Measurements from ENCODE around the gene KRT85. TPM values are rescaled to one million over a fixed set of nuclear protein-coding genes. Genes with fewer than 3 reads are reported as not detected.
"Not testable (repeated sequence)": the region's sequence is repeated elsewhere in the genome, so short reads cannot be mapped to it uniquely, and the experiment has no call there.

The KRT85 gene
- total RNA-seq, 1 donor from 2014 or later, result not detected

DNA sequence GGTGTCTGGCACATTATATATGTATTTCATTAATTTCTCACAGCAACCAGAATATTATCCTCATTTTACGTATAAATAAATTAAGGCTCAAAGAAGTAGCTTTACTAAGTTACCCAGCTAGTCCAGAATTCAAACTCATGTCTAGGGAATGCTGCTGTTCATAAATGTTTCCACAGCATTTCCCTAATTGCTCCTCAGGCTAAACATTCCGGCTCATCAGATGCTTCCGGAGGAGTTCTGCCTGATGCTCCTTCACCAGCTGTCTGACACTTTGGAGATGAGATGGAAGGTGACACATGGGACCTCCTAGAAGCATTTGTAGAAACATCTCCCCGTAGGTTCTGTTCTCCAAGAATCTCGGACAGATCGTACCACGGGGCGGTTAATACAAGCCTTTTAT, 12.1 kb downstream of the KRT85 start:
- peak; percentile 26 for DNase-seq (ENCODE audit: low spot score)
- no peak for ATAC-seq
- intact Hi-C loops (cut with DNase I), result no loop called here

DNA sequence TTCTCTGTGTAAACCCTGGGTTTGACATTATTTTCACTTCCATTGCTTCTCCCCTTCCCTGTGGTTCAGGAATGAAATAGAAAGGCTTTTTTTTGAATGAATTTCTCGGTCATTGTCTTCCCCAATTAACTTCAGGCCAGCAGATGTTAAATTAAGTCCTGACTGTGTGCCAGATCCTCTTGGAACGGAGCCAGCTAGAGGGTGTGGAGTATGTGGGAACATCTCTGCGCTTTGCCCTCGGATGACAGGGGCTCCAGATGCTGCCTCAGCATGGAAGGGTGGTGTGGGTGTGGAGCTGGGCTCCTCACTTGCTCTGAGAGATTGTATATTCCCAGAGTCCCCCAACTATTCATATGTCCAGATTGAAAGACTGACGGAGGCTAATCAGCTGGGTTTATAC, 13.1 kb downstream of the KRT85 start:
- ATAC-seq, result no peak
- DNase-seq (ENCODE audit: low spot score), result peak; percentile 56
- intact Hi-C loops (cut with DNase I), result no loop called here

DNA sequence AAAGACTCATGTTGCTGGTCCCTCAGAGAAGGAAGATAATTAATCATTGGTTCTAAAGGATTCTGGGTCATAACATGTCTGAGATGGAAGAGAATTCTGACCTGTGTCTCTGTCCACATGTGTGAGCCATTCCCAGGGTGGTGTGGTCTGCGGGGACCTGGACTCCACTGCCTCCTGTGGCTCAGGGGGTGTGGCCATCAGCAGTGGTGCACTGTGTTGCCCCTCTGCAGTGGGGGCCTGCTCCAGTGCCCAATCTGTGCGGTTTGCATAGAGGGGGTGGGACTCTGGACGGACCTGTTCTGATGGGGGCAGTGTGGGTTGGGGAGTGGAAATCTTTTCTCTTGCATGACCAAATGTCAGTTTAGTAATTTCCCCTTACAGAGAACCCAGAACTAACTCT, 13.5 kb downstream of the KRT85 start:
- peak; percentile 47 for DNase-seq (ENCODE audit: low spot score)
- intact Hi-C loops (cut with DNase I), result no loop called here
- ATAC-seq, result no peak

DNA sequence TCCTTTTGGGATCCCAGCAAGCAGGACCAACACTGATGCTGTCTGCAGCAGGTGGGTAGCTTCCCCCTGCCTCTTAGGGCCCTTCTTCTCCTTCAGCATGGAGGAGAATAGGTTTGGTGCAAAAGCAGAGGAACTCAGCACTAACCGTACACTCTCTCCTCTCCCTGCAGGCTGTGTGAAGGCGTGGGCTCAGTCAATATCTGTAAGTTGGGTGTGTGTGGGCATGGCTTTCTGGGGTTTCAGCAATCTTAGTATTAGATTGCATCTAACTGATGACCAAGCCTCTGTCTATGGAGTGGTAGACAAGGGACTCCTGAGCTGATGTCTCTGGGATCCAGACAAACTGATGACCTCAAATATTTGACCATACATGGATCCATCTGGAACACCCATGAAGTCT, 14.3 kb downstream of the KRT85 start:
- ATAC-seq (no peak), DNase-seq (ENCODE audit: low spot score) (no peak)
- intact Hi-C loops (cut with DNase I), result no loop called here

DNA sequence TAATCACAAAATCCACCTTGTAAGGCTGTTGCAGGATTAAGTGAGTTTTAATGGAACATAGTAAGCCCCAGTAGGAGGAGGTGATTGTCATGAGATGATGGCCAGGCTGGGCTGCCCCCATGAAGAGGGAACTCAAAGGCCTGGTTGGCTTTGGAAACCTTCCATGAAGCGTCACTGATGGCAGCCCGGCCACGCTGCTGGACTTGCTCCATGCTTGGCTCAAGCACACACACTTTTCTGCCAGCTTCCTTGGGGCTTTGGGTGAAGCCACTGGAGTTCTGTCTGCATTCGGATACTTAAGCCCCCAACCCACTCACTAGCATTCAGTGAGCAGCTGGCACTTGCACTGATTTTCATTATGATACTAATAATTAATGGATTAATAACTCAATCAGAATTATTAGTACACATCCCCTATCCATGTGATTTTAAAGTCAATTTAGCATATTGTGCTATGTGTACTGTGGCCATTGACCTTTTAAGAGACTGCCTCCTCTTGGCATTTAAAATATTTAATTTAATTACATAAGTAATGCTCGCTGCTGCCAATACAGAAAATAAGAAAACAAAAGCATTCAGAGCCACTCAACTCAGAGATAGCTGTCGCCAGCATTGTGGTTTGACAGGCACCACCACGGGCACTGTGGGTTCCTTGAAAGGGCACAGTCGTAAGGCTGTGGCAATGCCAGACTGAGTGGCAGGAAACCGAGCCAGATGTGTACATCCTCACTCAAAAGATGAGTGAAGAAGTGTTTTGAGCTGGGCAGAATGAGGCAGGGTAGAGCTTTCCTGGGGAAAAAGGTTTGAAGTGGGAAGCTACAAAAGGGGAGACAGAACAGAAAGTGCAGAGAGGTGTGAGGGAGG, 15.9 kb downstream of the KRT85 start:
- intact Hi-C loops (cut with DNase I), result no loop called here
- DNase-seq (ENCODE audit: low spot score), result peak; percentile 57
- ATAC-seq, result peak; percentile 36

DNA sequence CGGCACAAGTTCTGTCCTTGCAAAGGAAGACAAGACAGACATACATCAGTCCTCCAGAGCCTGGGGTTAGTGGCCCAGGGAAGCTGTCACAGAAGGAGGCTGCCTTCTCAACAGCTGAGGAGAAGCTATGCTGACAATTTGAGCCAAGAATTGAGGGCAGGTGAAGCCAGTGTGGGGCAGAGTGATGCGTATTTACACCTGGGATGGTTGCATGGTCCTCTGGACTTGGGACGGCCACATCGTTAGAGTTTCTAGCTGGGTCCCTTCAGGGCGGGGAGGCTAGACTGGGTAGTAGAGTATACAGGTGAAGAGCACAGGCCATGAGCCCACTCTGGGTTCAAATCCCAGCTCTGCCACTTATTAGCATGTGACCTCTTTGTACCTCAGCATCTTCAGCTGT, 16.5 kb downstream of the KRT85 start:
- intact Hi-C loops (cut with DNase I), result no loop called here
- ATAC-seq, result no peak
- no peak for DNase-seq (ENCODE audit: low spot score)

DNA sequence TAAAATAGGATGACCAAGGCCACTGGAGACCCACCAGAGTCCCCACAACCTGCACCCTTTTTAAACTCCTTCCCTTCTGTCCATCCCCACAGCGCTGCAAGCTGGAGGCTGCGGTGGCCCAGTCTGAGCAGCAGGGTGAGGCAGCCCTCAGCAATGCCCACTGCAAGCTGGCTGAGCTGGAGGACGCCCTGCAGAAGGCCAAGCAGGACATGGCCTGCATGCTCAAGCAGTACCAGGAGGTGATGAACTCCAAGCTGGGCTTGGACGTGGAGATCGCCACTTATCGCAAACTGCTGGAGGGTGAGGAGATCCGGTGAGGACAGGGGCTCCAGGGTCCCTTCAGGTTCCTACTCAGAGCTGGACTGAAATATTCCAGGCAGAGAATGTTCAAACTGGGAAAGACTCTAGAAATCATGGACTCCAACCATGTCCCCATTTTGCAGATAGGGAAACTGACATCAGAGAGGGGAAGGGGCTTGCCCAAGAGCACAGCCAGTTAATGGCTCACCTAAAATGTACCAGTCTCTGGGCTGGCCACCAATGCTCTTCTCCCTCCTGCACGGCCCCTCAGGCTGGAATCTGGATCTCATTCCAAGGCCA, 17.2 kb downstream of the KRT85 start:
- intact Hi-C loops (cut with DNase I), result no loop called here
- ATAC-seq, result no peak
- peak; percentile 19 for DNase-seq (ENCODE audit: low spot score)

DNA sequence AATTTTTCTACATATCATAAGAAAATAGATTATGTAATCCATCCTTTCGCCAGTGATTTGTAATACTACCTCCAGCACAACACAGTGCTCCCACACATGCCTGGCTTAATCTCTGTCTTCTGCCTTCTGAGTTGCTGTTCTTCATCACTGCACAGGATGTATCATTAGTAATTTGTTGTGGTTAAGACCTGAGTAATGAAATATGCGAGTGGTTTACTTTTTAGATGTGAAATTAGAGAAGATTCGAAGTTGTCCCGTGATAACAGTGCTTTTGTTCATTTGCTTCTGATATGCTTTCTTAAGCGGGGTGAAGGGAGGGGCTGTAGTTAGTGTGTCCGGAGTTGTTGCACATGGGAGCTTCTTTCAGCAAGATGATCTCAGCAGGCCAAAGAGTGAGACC, 18.1 kb downstream of the KRT85 start:
- no peak for DNase-seq (ENCODE audit: low spot score)
- ATAC-seq, result no peak
- intact Hi-C loops (cut with DNase I), result no loop called here

DNA sequence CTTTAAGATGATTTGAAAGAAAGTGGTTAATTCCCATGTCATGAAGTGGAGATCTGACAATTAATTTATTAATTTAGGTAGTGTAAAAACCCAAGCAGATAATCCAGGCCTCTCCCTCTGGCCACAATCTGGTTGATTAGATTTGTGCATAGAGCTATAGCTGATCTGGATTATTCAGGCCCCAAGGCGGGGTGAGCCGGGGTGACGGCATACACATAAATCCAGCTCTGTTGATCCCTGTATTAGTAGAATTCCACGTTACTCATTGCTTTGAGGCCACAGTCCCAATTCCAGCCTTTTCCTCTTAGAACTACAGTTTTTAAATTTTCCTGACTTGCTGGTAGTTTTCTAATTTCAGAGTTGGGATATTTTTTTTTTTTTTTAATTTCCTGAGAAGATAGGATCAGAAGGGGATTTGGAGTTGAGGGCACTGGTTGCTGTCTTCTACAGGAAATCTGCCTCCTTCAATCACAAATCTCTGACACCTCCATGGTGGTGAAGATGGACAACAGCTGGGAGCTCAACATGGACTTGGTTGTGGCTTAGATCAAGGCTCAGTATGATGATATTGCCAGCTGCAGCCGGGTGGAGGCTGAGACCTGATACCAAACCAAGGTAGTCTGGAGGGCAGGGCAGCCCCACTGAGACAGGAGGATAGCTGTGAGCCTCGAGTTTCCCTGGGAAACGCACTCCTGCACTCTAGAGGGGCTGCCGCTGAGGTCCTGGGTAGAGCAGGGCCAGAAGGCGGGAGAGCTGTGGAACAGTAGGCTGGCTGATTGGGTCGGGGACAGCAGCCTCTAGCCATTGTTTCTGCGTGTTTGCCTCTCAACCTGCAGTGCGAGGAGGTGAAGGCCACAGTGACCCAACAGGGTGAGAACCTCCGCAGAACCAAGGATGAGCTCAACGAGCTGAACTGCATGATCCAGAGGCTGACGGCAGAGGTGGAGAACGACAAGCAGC, 19.4 kb downstream of the KRT85 start:
- ATAC-seq (no peak), DNase-seq (ENCODE audit: low spot score) (peak; percentile 35)
- intact Hi-C loops (cut with DNase I), result no loop called here

DNA sequence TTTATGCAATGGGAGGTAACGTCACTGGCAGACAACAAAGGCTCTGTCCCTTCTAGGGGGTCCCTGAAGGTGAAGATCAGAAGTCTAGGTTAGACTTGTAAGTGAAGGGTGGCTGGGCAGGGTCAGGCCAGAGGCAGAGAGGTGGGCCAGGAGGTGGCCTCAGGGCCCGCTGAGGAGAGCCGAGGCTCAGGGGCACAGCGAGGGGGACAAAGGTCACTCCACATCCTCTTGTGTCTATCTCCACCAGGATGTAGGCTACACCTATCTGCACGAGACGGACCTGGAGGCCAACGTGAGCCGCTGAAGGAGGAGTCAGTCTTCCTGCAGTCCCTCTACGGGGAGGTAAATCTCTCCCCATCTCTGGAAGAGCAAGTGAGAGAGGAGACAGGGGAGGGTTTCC, 20.3 kb downstream of the KRT85 start:
- ATAC-seq (no peak), DNase-seq (ENCODE audit: low spot score) (peak; percentile 23)
- intact Hi-C loops (cut with DNase I), result no loop called here

DNA sequence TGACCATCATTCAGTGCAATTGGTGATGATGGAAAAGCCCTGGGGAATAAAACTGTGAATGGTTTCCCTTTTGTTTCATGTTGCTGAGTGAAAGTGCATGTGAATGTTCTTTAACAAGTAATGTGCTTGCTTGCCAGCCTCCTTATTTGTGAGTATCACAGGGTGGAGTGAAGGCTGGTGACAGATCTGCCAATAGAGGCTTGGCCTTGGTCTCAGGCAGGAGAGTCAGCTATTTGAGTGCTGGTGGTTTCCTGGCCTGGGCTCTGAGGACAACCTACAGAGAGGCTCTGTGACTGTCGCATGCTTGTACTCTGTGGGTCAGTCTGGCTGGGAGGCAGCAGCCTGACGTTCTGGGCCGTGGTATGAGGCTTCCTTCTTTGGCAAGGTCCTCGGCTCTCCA, 20.7 kb downstream of the KRT85 start:
- ATAC-seq (no peak), DNase-seq (ENCODE audit: low spot score) (peak; percentile 14)
- intact Hi-C loops (cut with DNase I), result no loop called here

DNA sequence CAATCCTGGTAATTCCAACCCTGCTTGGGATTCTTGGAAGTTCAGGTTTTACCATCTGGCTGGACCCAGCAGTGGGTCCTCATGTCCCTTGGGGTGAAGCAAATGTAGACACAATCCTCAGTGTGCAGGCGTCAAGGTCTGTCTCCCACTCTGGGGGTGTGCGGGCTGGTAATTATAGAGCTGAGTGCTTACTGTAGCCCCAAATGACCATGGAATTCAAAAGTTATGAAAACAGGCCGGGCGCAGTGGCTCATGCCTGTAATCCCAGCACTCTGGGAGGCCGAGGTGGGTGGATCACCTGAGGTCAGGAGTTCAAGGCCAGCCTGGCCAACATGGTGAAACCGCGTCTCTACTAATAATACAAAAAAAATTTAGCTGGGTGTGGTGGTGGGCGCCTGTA, 22.2 kb downstream of the KRT85 start:
- peak; percentile 13 for DNase-seq (ENCODE audit: low spot score)
- intact Hi-C loops (cut with DNase I); ATAC-seq: not testable (repeated sequence)

DNA sequence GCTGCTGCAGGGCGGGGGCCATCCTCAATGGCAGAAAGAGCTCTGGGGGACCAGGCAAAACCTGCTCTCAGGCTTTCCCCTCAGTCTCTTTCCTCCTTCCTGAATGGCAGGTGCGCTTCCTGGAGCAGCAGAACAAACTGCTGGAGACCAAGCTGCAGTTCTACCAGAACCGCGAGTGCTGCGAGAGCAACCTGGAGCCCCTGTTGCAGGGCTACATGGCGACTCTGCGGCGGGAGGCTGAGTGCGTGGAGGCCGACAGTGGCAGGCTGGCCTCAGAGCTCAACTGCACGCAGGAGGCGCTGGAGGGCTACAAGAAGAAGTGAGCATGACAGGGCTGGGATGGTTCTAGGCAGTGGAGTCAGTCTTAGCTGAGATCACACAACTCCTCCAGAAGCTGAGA, 23.2 kb downstream of the KRT85 start:
- no peak for DNase-seq (ENCODE audit: low spot score)
- intact Hi-C loops (cut with DNase I), result no loop called here
- no peak for ATAC-seq

DNA sequence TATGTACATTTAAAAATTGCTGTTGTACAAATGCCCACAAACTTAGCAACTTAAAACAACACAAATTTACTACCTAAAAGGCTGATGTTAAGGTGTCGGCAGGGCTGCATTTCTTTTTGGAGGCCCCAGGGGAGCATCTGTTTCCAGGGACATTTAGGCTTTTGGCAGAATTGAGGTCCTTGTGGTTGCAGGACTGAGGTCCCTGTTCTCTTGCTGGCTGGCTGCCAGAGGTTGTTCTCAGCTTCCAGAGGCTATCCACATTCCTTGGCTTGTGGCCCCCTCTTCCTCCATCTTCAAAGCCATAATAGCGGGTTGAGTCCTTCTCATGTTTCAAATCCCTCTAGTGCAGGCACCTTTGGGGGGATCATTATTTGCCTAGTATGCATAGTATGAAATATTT, 23.7 kb downstream of the KRT85 start:
- no peak for ATAC-seq
- DNase-seq (ENCODE audit: low spot score), result no peak
- intact Hi-C loops (cut with DNase I), result no loop called here

DNA sequence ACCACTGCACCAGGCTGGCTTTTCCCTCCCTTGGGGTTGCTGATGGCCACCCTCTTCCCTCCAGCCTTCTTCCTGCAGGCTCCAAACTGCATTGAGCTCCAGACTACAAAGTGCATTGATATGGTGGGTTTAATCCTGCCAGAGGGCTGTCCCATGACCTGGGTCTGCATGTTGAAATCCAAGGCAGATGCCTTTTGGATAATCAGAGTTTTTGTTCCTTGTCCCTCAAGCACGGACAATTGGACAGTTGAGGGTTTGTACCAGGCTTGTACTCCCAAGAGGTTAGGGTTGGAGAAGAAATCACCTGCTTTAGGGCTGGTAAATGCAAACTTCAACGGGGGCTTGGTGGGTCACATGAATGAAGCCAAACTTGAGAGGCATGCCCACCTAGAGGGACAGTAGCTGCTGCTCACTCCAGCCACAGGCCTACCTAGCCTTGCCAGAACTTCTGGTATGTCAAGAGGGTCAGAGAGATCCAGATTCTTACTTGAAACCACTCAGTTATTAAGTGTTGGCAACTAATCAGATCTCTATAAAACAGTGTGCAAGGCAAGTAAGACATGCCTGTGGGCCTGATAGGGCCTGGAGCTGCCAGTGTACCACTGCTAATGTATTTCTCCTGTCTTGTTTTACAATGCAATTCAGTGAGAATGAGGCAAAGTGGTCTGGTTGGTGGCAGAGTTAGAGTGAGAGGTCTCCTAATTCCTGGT, 24.3 kb downstream of the KRT85 start:
- no peak for ATAC-seq
- intact Hi-C loops (cut with DNase I), result no loop called here

DNA sequence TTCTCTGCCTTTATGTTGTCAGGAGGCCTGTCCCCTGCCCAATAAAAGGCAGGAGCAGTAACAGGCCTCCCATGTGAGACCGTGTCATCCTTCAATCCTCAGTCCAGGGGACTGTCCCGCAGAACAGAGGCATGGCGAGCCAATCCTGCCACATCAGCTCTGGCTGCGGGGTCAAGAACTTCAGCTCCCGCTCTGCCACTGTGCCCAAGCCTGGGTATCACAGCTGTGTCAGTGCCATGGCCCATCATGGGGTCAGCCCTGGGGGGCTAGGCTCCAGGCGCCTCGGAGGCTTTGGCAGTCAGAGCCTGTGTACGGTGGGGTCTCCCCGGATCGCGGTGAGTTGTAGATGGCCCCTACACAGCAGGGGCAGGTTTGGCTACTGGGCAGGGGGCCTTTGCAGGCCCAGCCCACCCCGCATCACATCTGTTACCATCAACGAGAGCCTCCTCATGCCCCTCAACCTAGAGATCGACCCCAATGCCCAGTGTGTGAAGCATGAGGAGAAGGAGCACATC, 26.2 kb downstream of the KRT85 start:
- ATAC-seq, result no peak
- no peak for DNase-seq (ENCODE audit: low spot score)

More for the DNA sequence above, 24.3 kb downstream of the KRT85 start:
- no peak for DNase-seq (ENCODE audit: low spot score)

DNA sequence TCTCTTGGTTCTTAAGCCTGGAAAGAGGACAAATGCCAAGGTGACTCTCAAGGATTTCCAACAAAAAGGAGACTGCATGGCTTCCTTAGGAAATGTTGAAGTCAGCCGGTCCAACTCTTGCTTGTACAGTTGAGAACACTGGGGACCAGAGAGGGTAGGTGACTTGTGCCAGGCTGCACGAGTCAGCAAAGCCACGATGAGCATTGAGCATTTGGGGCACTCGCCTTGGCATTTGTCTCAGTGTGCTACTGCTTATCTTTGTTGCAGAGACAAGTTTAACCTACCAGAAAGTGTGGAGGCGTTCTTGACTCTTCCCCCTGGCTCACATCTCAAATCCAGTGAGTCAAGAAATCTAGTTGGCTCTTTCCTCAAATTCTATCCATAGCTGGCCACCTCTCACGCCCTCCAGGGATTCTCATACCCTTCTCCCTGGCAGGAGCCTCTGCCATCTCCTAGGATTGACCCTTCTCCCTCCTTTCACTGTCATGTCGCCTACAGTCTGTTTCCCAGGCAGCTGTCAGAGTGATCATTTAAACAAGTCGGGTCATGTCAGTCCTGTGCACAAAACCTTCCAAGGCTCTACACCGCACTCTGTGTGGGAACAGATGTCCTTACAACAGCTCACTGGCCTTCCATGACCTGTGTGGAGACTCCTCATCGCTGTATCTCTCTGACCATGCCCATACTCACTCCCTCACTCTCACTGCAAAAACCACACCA, 28.9 kb downstream of the KRT85 start:
- no peak for ATAC-seq
- intact Hi-C loops (cut with DNase I), result no loop called here
- no peak for DNase-seq (ENCODE audit: low spot score)

More for the DNA sequence above, 26.2 kb downstream of the KRT85 start:
- intact Hi-C loops (cut with DNase I), result no loop called here

DNA sequence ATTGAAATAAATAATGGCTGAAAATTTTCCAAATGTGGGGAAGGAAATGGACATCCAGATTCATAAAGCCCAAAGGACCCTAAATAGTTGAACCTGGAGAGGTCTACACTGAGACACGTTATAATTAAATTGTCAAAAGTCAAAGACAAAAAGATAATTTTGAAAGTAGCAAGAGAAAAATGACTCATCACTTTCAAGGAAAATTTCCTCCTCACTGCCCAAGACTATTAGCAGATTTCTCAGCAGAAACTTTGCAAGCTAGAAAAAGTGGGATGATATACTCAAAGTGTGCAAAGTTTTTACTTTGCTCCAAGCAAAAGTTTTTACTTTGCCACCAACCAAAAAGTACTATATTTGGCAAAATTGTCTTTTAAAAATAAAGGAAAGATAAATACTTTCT, 30.2 kb downstream of the KRT85 start:
- ATAC-seq (no peak), DNase-seq (ENCODE audit: low spot score) (no peak)
- intact Hi-C loops (cut with DNase I), result no loop called here

All from sciatic nerve (tissue), 2 donors.